ENCODE data around the gene HNRNPA1L2. TPM values are rescaled to one million over a fixed set of nuclear protein-coding genes. Genes with fewer than 3 reads are reported as not detected.
"Not testable (repeated sequence)": the region's sequence is repeated elsewhere in the genome, so short reads cannot be mapped to it uniquely, and the experiment has no call there.

HNRNPA1L2 gene
- total and polyA plus RNA-seq, 2 of the 8 experiments (the other 6 are each of a cell fraction or from before 2014, with no cell fraction given): 3.7 to 8.9 TPM

- FAIRE-seq; H2BK120ac ChIP-seq (replicated peaks; ENCODE audit: low read depth, low read length); H3K23ac ChIP-seq (ENCODE audit: insufficient read length); H3K27me3 ChIP-seq (replicated peaks in 1 of 4; ENCODE audit: control insufficient read depth in 3 of 4, extremely low read depth in 1 of 4, insufficient read depth in 3 of 4, low read length in 3 of 4); H4K20me1 ChIP-seq (replicated peaks in 1 of 2; ENCODE audit: control insufficient read depth in 1 of 2, insufficient read depth in 2 of 2, low read length in 2 of 2); H2BK15ac ChIP-seq (ENCODE audit: low read length); CTCF ChIA-PET (ENCODE audit: partially characterized antibody); H3K4me1 ChIP-seq (replicated peaks in 1 of 4; ENCODE audit: control insufficient read depth in 3 of 4, insufficient read depth in 4 of 4, low read length in 3 of 4); H4K5ac ChIP-seq (ENCODE audit: insufficient read length, low read depth, low read length); DNase-seq (ENCODE audit: low read depth in 1 of 2, low spot score in 2 of 2); H2AFZ ChIP-seq (ENCODE audit: low read length); H3K4ac ChIP-seq (replicated peaks; ENCODE audit: insufficient read length, low read depth, low read length); H2BK12ac ChIP-seq (ENCODE audit: low read depth, low read length); H3K23me2 ChIP-seq (ENCODE audit: low read depth, low read length); H3K56ac ChIP-seq (replicated peaks; ENCODE audit: insufficient read length, low read depth, low read length); H2BK20ac ChIP-seq (ENCODE audit: low read length); H4K8ac ChIP-seq (ENCODE audit: extremely low read depth, insufficient read depth, low read length); H3K36me3 ChIP-seq (ENCODE audit: control insufficient read depth in 2 of 4, insufficient read depth in 4 of 4, low read length in 3 of 4); H4K91ac ChIP-seq (replicated peaks; ENCODE audit: insufficient read length, low read length); H3K9ac ChIP-seq (replicated peaks in 1 of 4; ENCODE audit: extremely low read depth in 1 of 4, low read depth in 3 of 4, low read length in 3 of 4); H3K79me2 ChIP-seq (ENCODE audit: control insufficient read depth in 1 of 2, insufficient read depth in 2 of 2, low read length in 2 of 2); H2AK5ac ChIP-seq (ENCODE audit: low read depth, low read length); H2BK5ac ChIP-seq (ENCODE audit: low read depth, low read length); H3K4me2 ChIP-seq (ENCODE audit: insufficient read depth in 1 of 2, low read depth in 2 of 2, low read length in 2 of 2); H3K79me1 ChIP-seq (ENCODE audit: low read depth, low read length); H3K18ac ChIP-seq (ENCODE audit: extremely low read depth, low read length); POLR2A ChIA-PET (ENCODE audit: partially characterized antibody); H3K27ac ChIP-seq (ENCODE audit: low read depth, low read length); H3K4me3 ChIP-seq (ENCODE audit: extremely low read depth in 1 of 4, insufficient read depth in 2 of 4, low read depth in 3 of 4, low read length in 4 of 4); H3K9me3 ChIP-seq (ENCODE audit: insufficient read depth in 2 of 2, low read depth in 1 of 2, low read length in 1 of 2); H3K14ac ChIP-seq (ENCODE audit: insufficient read length): not testable (repeated sequence)
- WGBS, 2 experiments (ENCODE audit: extremely low coverage in 1 of 2, insufficient coverage in 1 of 2, insufficient read length in 1 of 2, insufficient replicate concordance in 2 of 2, low coverage in 1 of 2, low lambda C conversion rate in 2 of 2, missing lambda C conversion rate in 1 of 2): 95% methylated on average over 3 of the region's 3 CpGs; no CpG with 5 or more reads in 1 of the 2 experiments
Measured at GRCh38 chr13:52593812-52594211, 48.4 kb upstream of the HNRNPA1L2 start.

DNA sequence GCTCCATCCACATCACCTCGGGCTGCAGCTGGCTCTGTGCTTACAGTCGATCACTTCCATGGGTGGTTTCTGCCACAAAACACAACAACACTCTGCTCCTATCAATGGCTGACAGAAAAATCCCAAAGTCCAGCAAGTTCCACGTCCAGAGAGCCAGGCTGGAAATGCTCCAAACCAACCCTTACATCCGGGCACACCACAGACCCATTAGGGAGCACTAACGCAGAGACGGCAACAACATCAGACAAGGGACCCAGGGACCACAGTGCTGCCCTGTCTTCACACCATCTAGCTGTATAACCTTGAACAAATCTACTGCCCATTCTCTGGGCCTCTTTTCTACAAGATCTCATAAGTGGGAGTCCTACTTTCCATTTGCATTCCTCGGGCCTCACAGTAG, 47.9 kb upstream of the HNRNPA1L2 start:
- WGBS, 2 experiments (ENCODE audit: extremely low coverage in 1 of 2, insufficient coverage in 1 of 2, insufficient read length in 1 of 2, insufficient replicate concordance in 2 of 2, low coverage in 1 of 2, low lambda C conversion rate in 2 of 2, missing lambda C conversion rate in 1 of 2): 86% methylated on average over 7 of the region's 7 CpGs; no CpG with 5 or more reads in 1 of the 2 experiments
- FAIRE-seq; H3K56ac ChIP-seq (replicated peaks; ENCODE audit: insufficient read length, low read depth, low read length): not testable (repeated sequence)

More for the DNA sequence above, 47.9 kb upstream of the HNRNPA1L2 start:
- H3K14ac ChIP-seq (ENCODE audit: insufficient read length); H4K20me1 ChIP-seq (replicated peaks in 1 of 2; ENCODE audit: control insufficient read depth in 1 of 2, insufficient read depth in 2 of 2, low read length in 2 of 2); H3K4me3 ChIP-seq (ENCODE audit: extremely low read depth in 1 of 4, insufficient read depth in 2 of 4, low read depth in 3 of 4, low read length in 4 of 4); H3K18ac ChIP-seq (ENCODE audit: extremely low read depth, low read length); H3K23me2 ChIP-seq (ENCODE audit: low read depth, low read length); DNase-seq (ENCODE audit: low read depth in 1 of 2, low spot score in 2 of 2); H3K27ac ChIP-seq (ENCODE audit: low read depth, low read length); H2AK5ac ChIP-seq (ENCODE audit: low read depth, low read length); POLR2A ChIA-PET (ENCODE audit: partially characterized antibody); H4K8ac ChIP-seq (ENCODE audit: extremely low read depth, insufficient read depth, low read length); H2BK5ac ChIP-seq (ENCODE audit: low read depth, low read length); H3K4me2 ChIP-seq (ENCODE audit: insufficient read depth in 1 of 2, low read depth in 2 of 2, low read length in 2 of 2); H2AFZ ChIP-seq (ENCODE audit: low read length); H3K27me3 ChIP-seq (replicated peaks in 1 of 4; ENCODE audit: control insufficient read depth in 3 of 4, extremely low read depth in 1 of 4, insufficient read depth in 3 of 4, low read length in 3 of 4); H3K9ac ChIP-seq (replicated peaks in 1 of 4; ENCODE audit: extremely low read depth in 1 of 4, low read depth in 3 of 4, low read length in 3 of 4); H3K23ac ChIP-seq (ENCODE audit: insufficient read length); H2BK12ac ChIP-seq (ENCODE audit: low read depth, low read length); H4K5ac ChIP-seq (ENCODE audit: insufficient read length, low read depth, low read length); H3K4me1 ChIP-seq (replicated peaks in 1 of 4; ENCODE audit: control insufficient read depth in 3 of 4, insufficient read depth in 4 of 4, low read length in 3 of 4); H3K36me3 ChIP-seq (ENCODE audit: control insufficient read depth in 2 of 4, insufficient read depth in 4 of 4, low read length in 3 of 4); H3K4ac ChIP-seq (replicated peaks; ENCODE audit: insufficient read length, low read depth, low read length); H3K9me3 ChIP-seq (ENCODE audit: insufficient read depth in 2 of 2, low read depth in 1 of 2, low read length in 1 of 2); H3K79me2 ChIP-seq (ENCODE audit: control insufficient read depth in 1 of 2, insufficient read depth in 2 of 2, low read length in 2 of 2); H3K79me1 ChIP-seq (ENCODE audit: low read depth, low read length); H2BK15ac ChIP-seq (ENCODE audit: low read length); H2BK20ac ChIP-seq (ENCODE audit: low read length); CTCF ChIA-PET (ENCODE audit: partially characterized antibody); H2BK120ac ChIP-seq (replicated peaks; ENCODE audit: low read depth, low read length); H4K91ac ChIP-seq (replicated peaks; ENCODE audit: insufficient read length, low read length): not testable (repeated sequence)

All from H1 (cell line).